ENCODE measurements around the gene ERICH4. TPM values are rescaled to one million over a fixed set of nuclear protein-coding genes. Genes with fewer than 3 reads are reported as not detected.
"Not testable (repeated sequence)": the region's sequence is repeated elsewhere in the genome, so short reads cannot be mapped to it uniquely, and the experiment has no call there.

Gene ERICH4
- total RNA-seq, 4 donors from 2014 or later, result not detected

DNA sequence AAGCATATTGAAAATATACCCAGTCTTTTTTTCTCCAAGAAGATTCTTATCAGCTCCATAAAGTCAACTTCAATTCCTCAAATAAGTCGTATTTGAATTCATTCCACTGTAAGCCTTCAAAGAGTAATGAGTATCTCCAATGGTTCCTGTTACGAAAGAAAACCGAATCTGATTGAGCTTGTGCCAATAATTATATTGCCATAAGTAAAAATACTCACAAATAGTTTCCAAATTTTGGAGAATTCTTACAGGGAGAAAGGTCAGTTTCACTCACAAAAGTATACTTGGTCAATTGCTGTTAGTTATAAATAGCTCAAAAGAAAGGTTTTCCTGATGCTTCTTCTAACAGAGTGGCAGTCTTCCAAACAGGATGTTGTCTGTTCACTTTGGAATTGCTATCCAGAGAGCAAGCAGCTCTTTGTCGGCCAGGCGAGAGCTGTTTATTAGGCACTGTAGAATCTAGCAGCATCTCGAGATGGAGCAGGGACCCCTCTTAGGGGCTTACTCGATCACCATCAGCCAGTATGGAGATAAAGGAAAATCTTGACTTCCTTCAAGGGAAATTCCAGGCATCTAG is 13.5 kb downstream of the ERICH4 start:
- Histone ChIP-seq H3K9me3 (no peaks in the 10 kb centered on the region), H3K4me1 (peaks cover 0 to 3% of the 10 kb centered on the region in 2 donors), H3K27me3 (peaks cover 0 to 6% (median 6%) of the 10 kb centered on the region in 3 donors), H3K27ac (peak overlapping the region in 3 of 4 donors; percentile 22 to 66 (median 51)), H3K4me3 (peak overlapping the region in 1 of 4 donors; percentile 6), H3K36me3 (no peaks in the 10 kb centered on the region)
- TF ChIP-seq, protein P1, sequence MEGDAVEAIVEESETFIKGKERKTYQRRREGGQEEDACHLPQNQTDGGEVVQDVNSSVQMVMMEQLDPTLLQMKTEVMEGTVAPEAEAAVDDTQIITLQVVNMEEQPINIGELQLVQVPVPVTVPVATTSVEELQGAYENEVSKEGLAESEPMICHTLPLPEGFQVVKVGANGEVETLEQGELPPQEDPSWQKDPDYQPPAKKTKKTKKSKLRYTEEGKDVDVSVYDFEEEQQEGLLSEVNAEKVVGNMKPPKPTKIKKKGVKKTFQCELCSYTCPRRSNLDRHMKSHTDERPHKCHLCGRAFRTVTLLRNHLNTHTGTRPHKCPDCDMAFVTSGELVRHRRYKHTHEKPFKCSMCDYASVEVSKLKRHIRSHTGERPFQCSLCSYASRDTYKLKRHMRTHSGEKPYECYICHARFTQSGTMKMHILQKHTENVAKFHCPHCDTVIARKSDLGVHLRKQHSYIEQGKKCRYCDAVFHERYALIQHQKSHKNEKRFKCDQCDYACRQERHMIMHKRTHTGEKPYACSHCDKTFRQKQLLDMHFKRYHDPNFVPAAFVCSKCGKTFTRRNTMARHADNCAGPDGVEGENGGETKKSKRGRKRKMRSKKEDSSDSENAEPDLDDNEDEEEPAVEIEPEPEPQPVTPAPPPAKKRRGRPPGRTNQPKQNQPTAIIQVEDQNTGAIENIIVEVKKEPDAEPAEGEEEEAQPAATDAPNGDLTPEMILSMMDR (IDR thresholded peaks at IDR 0.05 in 4 of 5, conservative IDR thresholded peaks at IDR 0.05 in 1 of 5), result no peak
- TF ChIP-seq POLR2A (IDR thresholded peaks at IDR 0.05), result no peak
- intact Hi-C loops (cut with DNase I; ENCODE audit: low total_unique reads), result no loop called here
- in situ Hi-C loops (cut with MboI; ENCODE audit: low sequenced_read_pairs in 4 of 4), result no loop called here
- DNase-seq (no peak), ATAC-seq (peak in 1 of 2 donors; percentile 18)

DNA sequence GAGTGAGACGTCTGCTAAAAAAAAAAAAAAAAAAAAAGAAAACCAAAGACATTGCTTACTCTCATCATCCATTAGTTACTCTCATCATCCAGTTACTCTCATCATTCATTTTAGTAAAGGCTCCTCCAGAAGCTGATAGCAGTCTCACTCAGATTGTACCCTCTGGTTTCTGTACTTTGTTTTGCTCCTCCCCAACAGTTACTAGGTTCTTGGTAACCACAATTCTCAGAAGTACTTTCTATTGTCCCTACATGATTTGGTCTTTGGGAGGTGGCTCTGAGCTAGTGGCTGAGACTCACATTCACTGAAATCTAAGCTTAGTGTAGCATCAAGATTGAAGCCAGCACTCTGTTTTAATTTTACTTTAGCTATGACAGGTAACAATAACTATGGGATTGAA is 14.3 kb downstream of the ERICH4 start:
- Histone ChIP-seq H3K4me1 (peaks cover 0 to 3% of the 10 kb centered on the region in 2 donors), H3K9me3 (no peaks in the 10 kb centered on the region), H3K36me3 (no peaks in the 10 kb centered on the region), H3K4me3 (no peak overlapping the region), H3K27me3 (peaks cover 0 to 6% (median 6%) of the 10 kb centered on the region in 3 donors), H3K27ac (peak overlapping the region in 1 of 4 donors; percentile 22)
- no peak for DNase-seq
- in situ Hi-C loops (cut with MboI; ENCODE audit: low sequenced_read_pairs in 4 of 4), result no loop called here
- no peak for ATAC-seq
- TF ChIP-seq, protein P1 (IDR thresholded peaks at IDR 0.05 in 4 of 5, conservative IDR thresholded peaks at IDR 0.05 in 1 of 5), result no peak
- no peak for TF ChIP-seq POLR2A (IDR thresholded peaks at IDR 0.05)
- intact Hi-C loops (cut with DNase I; ENCODE audit: low total_unique reads), result no loop called here

DNA sequence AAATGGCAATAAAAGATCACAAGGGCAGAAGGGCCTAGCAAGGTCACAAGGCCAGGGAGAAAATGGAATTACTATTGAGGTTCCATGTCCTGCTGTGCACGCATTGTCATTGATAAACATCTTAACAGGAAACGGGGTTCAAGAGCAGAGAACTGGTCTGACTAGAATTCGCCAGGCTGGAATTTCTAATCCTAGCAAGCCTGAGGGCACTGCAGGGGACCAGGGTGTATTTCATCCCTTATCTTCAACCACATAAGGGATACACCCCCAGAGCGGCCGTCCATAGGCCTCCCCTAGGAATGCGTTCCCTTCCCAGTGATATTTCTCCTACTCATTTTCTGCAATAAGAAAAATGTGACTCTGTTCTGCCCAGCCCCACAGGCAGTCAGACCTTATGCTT is 19.5 kb downstream of the ERICH4 start:
- no peak overlapping the region for H3K27ac ChIP-seq
- TF ChIP-seq POLR2A (IDR thresholded peaks at IDR 0.05), result no peak
- TF ChIP-seq, protein P1 (IDR thresholded peaks at IDR 0.05 in 4 of 5, conservative IDR thresholded peaks at IDR 0.05 in 1 of 5), result no peak
- intact Hi-C loops (cut with DNase I; ENCODE audit: low total_unique reads) (no loop called here), in situ Hi-C loops (cut with MboI; ENCODE audit: low sequenced_read_pairs in 4 of 4) (no loop called here)
- no peak for DNase-seq
- H3K4me3 ChIP-seq, result no peak overlapping the region
- H3K9me3 ChIP-seq, result no peaks in the 10 kb centered on the region
- H3K27me3 ChIP-seq, result peaks cover under 1 to 8% (median 6%) of the 10 kb centered on the region in 3 donors
- no peak for ATAC-seq
- H3K36me3 ChIP-seq, result no peaks in the 10 kb centered on the region
- H3K4me1 ChIP-seq, result no peaks in the 10 kb centered on the region

DNA sequence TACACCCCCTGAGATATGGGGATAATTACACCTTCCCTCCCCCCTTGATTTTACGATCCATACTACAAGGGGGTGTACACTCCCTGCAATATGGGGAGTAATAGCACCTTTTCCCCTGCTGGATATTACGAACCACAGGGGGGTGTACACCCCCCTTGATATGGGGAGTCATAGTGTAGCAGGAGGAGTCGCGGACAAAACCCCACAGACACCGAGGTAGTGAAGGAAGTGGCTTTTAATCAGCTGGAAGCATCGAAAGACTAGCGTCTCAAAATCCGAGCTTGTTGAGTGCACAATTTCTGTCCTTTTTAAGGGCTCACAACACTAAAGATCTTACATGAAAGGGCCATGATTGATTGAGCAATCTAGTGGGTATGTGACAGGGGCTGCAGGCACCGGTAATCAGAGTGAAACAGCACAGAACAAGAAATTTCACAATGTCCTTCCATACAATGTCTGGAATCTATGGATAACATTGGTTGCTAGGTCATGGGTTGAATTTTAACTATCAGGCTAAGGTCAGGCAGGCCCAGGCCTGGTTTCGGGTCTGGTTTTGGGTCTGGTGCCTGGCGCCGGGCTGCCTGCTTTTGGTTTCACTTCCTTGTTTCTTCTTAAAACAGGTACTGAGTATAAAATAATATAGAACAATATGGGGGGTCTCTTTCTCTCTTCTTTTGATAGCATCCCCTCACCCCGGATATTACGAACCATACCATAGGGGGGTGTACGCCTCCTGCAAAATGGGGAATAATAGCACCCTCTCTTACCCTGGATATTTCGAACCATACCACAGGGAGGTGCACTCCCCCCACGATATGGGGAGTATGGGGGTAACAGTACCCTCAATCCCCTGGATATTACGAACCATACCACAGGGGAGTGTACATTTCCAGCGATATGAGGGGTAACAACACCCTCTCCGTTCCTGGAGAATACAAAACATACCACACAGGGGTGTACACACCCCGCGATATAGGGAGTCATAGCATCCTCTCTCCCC is 20.6 kb downstream of the ERICH4 start:
- H3K27ac ChIP-seq; H3K4me1 ChIP-seq; DNase-seq; ATAC-seq; H3K27me3 ChIP-seq; in situ Hi-C loops (cut with MboI; ENCODE audit: low sequenced_read_pairs in 4 of 4); H3K4me3 ChIP-seq; intact Hi-C loops (cut with DNase I; ENCODE audit: low total_unique reads); H3K36me3 ChIP-seq; H3K9me3 ChIP-seq: not testable (repeated sequence)

DNA sequence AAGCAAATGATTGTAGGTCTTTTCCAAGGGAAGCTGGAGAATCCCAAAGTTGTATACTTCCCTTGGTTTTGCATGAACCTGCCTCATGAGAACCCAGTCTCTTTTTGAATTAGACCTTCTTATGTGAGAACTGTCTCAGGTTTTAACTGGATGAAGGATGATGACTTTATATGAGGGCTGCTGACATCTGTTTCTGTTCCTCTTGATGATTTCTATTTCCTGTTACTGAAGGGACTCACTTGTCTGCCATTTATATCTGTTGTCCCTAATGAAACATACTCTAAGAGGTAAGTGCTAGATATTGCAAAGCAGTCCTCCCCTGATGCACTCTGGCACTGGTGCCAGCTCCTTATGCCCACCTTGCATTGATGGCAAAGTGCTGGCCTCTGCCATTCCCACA is 33.6 kb downstream of the ERICH4 start:
- no peak for ATAC-seq
- H3K27ac ChIP-seq, result no peak overlapping the region
- no peak for DNase-seq
- H3K36me3 ChIP-seq, result no peaks in the 10 kb centered on the region
- H3K27me3 ChIP-seq, result peaks cover 0 to 7% (median 3%) of the 10 kb centered on the region in 3 donors
- TF ChIP-seq, protein P1 (IDR thresholded peaks at IDR 0.05 in 4 of 5, conservative IDR thresholded peaks at IDR 0.05 in 1 of 5), result no peak
- TF ChIP-seq POLR2A (IDR thresholded peaks at IDR 0.05), result no peak
- intact Hi-C loops (cut with DNase I; ENCODE audit: low total_unique reads), result no loop called here
- H3K9me3 ChIP-seq, result no peaks in the 10 kb centered on the region
- H3K4me3 ChIP-seq, result no peak overlapping the region
- in situ Hi-C loops (cut with MboI; ENCODE audit: low sequenced_read_pairs in 4 of 4), result no loop called here
- H3K4me1 ChIP-seq, result peaks cover 0 to 2% of the 10 kb centered on the region in 2 donors

All from gastrocnemius medialis (tissue), 4 donors.